ENCODE data around the gene IL18BP. TPM values are rescaled to one million over a fixed set of nuclear protein-coding genes. Genes with fewer than 3 reads are reported as not detected.

Gene IL18BP
- total RNA-seq, 2 experiments from 2014 or later = 14.7 to 16.8 TPM

DNA sequence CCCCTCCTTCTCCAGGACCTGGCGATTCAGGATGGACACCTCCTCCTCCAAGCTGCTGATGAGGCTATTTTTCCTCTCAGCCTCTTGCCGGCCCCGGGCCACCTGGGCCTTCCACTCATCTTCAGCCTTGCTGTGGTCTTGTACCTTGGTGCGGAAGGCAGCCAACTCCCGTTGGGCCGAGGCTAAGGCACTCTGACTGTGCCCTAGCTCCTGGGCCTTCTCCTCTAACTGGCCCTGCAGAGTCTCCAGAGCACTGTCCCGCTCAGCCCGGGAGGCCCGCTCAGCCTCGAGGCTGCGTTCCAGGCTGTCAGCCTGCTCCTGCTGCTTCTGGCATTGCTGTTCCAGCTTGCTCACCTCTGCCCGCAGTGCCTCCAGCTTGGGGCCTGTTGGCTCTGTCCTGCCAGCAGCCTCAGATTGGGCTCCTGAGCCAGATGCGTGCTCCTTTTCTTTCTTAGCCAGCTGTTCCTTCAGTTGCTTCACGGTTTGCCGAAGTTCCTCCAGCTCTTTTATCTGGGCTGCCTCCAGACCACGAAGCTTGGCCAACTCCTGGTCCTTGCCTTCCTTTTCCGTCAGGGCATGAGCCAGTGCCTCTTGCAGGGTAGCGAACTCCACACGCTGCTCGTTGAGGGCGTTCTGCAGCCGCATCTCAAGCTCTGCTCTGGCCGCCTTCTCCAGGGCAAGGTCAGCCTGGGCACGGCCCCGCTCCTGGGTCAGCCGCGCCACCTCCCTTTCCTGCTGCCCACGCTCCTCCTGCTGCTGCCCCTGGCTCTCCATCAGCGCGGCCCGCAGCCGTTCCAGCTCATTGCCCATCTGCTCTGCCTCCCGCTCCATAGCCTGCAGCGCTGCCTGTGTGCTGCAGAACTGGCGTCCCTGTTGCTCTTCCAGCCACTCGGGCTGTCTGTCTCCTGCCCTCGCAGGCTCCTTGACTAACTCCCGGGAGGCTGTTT, 15.3 kb downstream of the IL18BP start:
- no peak for DNase-seq
- no peaks in the 10 kb centered on the region for H3K27me3 ChIP-seq (ENCODE audit: control insufficient read depth in 1 of 2, insufficient read depth in 2 of 2, low read length in 2 of 2)
- intact Hi-C loops (cut with DNase I, micrococcal nuclease) = no loop called here
- peaks cover 7% of the 10 kb centered on the region for H3K4me1 ChIP-seq (ENCODE audit: insufficient read depth, low read length)
- H3K4me1 Mint-ChIP-seq (ENCODE audit: low read depth) = peaks cover 6% of the 10 kb centered on the region
- no peak overlapping the region for H3K27ac Mint-ChIP-seq
- POLR2A ChIA-PET = interaction anchor here (1.5 to 1.8 kb wide), 2 partner anchors 26 kb away, joined by 5 to 9 read pairs; no protein-coding TSS in a partner anchor
- H3K4me3 ChIP-seq (ENCODE audit: low read length) = no peak overlapping the region
- H3K9me3 Mint-ChIP-seq = no peaks in the 10 kb centered on the region
- no peak for ATAC-seq (ENCODE audit: poor library complexity)
- H3K36me3 ChIP-seq (ENCODE audit: insufficient read depth, low read length) = peaks cover 100% of the 10 kb centered on the region
- CTCF ChIA-PET = interaction anchor here (1.1 to 1.5 kb wide), 2 partner anchors 11 to 77 kb away, joined by 5 read pairs; no protein-coding TSS in a partner anchor
- H3K27ac ChIP-seq (ENCODE audit: low read depth in 1 of 2, low read length in 2 of 2) = no peak overlapping the region
- H3K36me3 Mint-ChIP-seq (ENCODE audit: low read depth) = peaks cover 98% of the 10 kb centered on the region
- no peak overlapping the region for H3K4me3 Mint-ChIP-seq
- no peaks in the 10 kb centered on the region for H3K9me3 ChIP-seq (ENCODE audit: control insufficient read depth in 1 of 2, insufficient read depth in 1 of 2, low read length in 2 of 2)
- H3K27me3 Mint-ChIP-seq = no peaks in the 10 kb centered on the region
- TF ChIP-seq, protein P1, sequence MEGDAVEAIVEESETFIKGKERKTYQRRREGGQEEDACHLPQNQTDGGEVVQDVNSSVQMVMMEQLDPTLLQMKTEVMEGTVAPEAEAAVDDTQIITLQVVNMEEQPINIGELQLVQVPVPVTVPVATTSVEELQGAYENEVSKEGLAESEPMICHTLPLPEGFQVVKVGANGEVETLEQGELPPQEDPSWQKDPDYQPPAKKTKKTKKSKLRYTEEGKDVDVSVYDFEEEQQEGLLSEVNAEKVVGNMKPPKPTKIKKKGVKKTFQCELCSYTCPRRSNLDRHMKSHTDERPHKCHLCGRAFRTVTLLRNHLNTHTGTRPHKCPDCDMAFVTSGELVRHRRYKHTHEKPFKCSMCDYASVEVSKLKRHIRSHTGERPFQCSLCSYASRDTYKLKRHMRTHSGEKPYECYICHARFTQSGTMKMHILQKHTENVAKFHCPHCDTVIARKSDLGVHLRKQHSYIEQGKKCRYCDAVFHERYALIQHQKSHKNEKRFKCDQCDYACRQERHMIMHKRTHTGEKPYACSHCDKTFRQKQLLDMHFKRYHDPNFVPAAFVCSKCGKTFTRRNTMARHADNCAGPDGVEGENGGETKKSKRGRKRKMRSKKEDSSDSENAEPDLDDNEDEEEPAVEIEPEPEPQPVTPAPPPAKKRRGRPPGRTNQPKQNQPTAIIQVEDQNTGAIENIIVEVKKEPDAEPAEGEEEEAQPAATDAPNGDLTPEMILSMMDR (IDR thresholded peaks at IDR 0.05) = no peak

DNA sequence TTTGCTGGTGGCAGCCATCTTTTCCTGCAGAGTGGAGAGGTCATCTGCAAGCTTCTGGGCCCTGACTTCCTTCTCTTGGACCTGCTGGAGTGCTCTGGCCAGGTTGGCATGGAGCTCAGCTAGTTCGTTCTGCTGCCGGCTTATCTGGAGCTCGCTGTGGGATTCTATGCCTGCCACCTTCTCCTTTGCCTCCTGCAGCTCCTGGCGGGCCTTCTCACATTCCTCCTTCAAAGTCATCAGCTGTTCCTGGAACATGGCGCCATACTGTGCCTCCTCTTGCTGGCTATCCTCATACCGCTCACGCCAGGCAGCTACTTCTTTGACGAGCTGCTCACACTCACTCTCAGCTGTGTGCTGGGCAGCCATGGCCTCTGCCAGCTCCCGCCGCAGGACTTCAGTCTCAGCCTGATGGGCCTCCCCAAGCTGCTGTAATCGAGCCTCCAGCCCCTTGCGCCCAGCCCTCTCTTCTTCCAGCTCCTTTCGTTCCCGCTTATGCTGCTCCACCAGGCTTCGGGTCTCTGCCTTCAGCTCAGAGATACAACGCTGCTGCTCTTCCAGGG, 16.1 kb downstream of the IL18BP start:
- no peak for ATAC-seq (ENCODE audit: poor library complexity)
- Histone ChIP-seq H3K4me3 (ENCODE audit: low read length) (no peak overlapping the region), H3K9me3 (ENCODE audit: control insufficient read depth in 1 of 2, insufficient read depth in 1 of 2, low read length in 2 of 2) (no peaks in the 10 kb centered on the region), H3K27me3 (ENCODE audit: control insufficient read depth in 1 of 2, insufficient read depth in 2 of 2, low read length in 2 of 2) (no peaks in the 10 kb centered on the region), H3K27ac (ENCODE audit: low read depth in 1 of 2, low read length in 2 of 2) (no peak overlapping the region), H3K36me3 (ENCODE audit: insufficient read depth, low read length) (peaks cover 100% of the 10 kb centered on the region), H3K4me1 (ENCODE audit: insufficient read depth, low read length) (peaks cover 7% of the 10 kb centered on the region)
- Mint-ChIP-seq H3K4me1 (ENCODE audit: low read depth) (peaks cover 6% of the 10 kb centered on the region), H3K27ac (peak overlapping the region; percentile 17), H3K27me3 (no peaks in the 10 kb centered on the region), H3K9me3 (no peaks in the 10 kb centered on the region), H3K36me3 (ENCODE audit: low read depth) (peaks cover 98% of the 10 kb centered on the region), H3K4me3 (no peak overlapping the region)
- CTCF ChIA-PET = no interaction called here
- no peak for DNase-seq
- POLR2A ChIA-PET = interaction anchor here (1.8 kb wide), 1 partner anchor 25 kb away, joined by 9 read pairs; no protein-coding TSS in a partner anchor
- TF ChIP-seq, protein P1 (IDR thresholded peaks at IDR 0.05) = no peak
- intact Hi-C loops (cut with DNase I, micrococcal nuclease) = no loop called here

DNA sequence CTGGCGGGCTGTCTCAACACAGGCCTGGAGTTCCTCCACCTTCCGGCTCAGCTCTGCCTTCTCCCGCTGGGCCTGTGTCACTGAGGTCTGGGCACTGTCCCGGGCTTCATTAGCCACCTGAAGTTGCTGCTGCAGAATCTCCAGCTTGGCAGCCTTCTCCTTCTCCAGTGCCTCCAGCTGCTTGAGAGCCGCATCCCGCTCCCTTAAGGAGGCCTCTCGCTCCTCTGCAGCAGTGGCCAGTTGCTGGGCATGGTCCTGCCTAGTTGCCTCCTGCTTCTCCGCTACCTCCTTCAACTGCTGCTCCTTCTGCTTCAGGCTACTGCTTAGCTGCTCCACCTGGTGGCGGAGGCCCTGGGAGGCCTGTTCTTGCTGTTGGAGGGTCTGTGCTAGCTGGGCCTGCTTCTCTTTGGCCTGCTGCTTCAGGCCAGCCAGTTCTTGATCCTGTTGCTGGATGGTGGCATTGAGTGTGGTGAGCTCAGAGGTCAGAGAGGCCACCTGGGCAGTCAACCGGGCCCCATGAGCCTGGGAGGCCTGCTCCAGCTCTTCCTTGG, 16.9 kb downstream of the IL18BP start:
- ChIA-PET POLR2A (interaction anchor here (1.8 kb wide), 1 partner anchor 24 kb away, joined by 9 read pairs; no protein-coding TSS in a partner anchor), CTCF (no interaction called here)
- Histone ChIP-seq H3K27ac (ENCODE audit: low read depth in 1 of 2, low read length in 2 of 2) (no peak overlapping the region), H3K36me3 (ENCODE audit: insufficient read depth, low read length) (peaks cover 100% of the 10 kb centered on the region), H3K4me3 (ENCODE audit: low read length) (no peak overlapping the region), H3K9me3 (ENCODE audit: control insufficient read depth in 1 of 2, insufficient read depth in 1 of 2, low read length in 2 of 2) (no peaks in the 10 kb centered on the region), H3K27me3 (ENCODE audit: control insufficient read depth in 1 of 2, insufficient read depth in 2 of 2, low read length in 2 of 2) (no peaks in the 10 kb centered on the region), H3K4me1 (ENCODE audit: insufficient read depth, low read length) (peaks cover 7% of the 10 kb centered on the region)
- no peak overlapping the region for H3K4me3 Mint-ChIP-seq
- H3K27ac Mint-ChIP-seq = peak overlapping the region; percentile 17
- no peaks in the 10 kb centered on the region for H3K9me3 Mint-ChIP-seq
- peaks cover 6% of the 10 kb centered on the region for H3K4me1 Mint-ChIP-seq (ENCODE audit: low read depth)
- peaks cover 97% of the 10 kb centered on the region for H3K36me3 Mint-ChIP-seq (ENCODE audit: low read depth)
- intact Hi-C loops (cut with DNase I, micrococcal nuclease) = no loop called here
- no peak for DNase-seq
- TF ChIP-seq, protein P1 (IDR thresholded peaks at IDR 0.05) = no peak
- ATAC-seq (ENCODE audit: poor library complexity) = no peak
- H3K27me3 Mint-ChIP-seq = no peaks in the 10 kb centered on the region
